SK-N-SH treated with all-trans-retinoic acid at 6 μM for 48 hours (cell line): ENCODE data around the gene PFKFB4.

Experiments
- ARNTL ChIP-seq: fragments of 450-650 bp; formaldehyde crosslinking; IDR thresholded peaks from 2 replicates; pipeline ENCODE4 v1.5.0; 2020; ENCODE audit warnings: low read depth, mild to moderate bottlenecking, moderate library complexity, borderline replicate concordance
- CREB5 ChIP-seq: fragments of 250-450 bp; sonication (Bioruptor Pico); IDR thresholded peaks from 2 replicates; pipeline ENCODE4 v1.5.1; 2020; ENCODE audit warnings: low read depth, mild to moderate bottlenecking, moderate library complexity
- ESRRG ChIP-seq: fragments of 250-450 bp; sonication (Bioruptor Pico); IDR thresholded peaks from 2 replicates; pipeline ENCODE4 v1.6.1; 2021; ENCODE audit warnings: mild to moderate bottlenecking
- GLIS3 ChIP-seq: fragments of 250-450 bp; sonication (Bioruptor Pico); IDR thresholded peaks from 2 replicates; pipeline ENCODE4 v1.5.0; 2020; ENCODE audit warnings: mild to moderate bottlenecking, moderate library complexity
- PATZ1 ChIP-seq: fragments of 250-450 bp; sonication (Bioruptor Pico); IDR thresholded peaks from 2 replicates; pipeline ENCODE4 v1.8.0; 2020; ENCODE audit warnings: mild to moderate bottlenecking, moderate library complexity, borderline replicate concordance
- RARB ChIP-seq: fragments of 250-450 bp; sonication (Bioruptor Pico); IDR thresholded peaks from 2 replicates; pipeline ENCODE4 v1.8.0; 2021; ENCODE audit warnings: mild to moderate bottlenecking, moderate library complexity
- TSHZ2 ChIP-seq: fragments of 250-450 bp; sonication (Bioruptor Pico); IDR thresholded peaks from 2 replicates; pipeline ENCODE4 v1.5.0; 2020; ENCODE audit warnings: mild to moderate bottlenecking, moderate library complexity
- ZFP3 ChIP-seq: fragments of 250-450 bp; sonication (Bioruptor Pico); IDR thresholded peaks from 2 replicates; pipeline ENCODE4 v1.5.0; 2020; ENCODE audit warnings: mild to moderate bottlenecking, moderate library complexity
- ZFP30 ChIP-seq: fragments of 450-650 bp; formaldehyde crosslinking; IDR thresholded peaks from 2 replicates; pipeline ENCODE4 v1.5.0; 2022; ENCODE audit warnings: mild to moderate bottlenecking, moderate library complexity

GRCh38 chr3:48588230-48588629 is 31.6 kb upstream of the PFKFB4 start:
- TF ChIP-seq PATZ1 (CRISPR knock-in tag) (no peak), TSHZ2 (CRISPR knock-in tag) (no peak), RARB (CRISPR knock-in tag) (no peak), ZFP30 (CRISPR knock-in tag) (no peak), ESRRG (CRISPR knock-in tag) (no peak), GLIS3 (CRISPR knock-in tag) (no peak), ZFP3 (CRISPR knock-in tag) (no peak), CREB5 (no peak), ARNTL (CRISPR knock-in tag) (no peak)
